ENCODE data around the gene KPTN.

- TF ChIP-seq CTCF (conservative IDR thresholded peaks at IDR 0.05; ENCODE audit: low read length): no peak
- no peak for TF ChIP-seq EZH2phosphoT487 (IDR thresholded peaks at IDR 0.05; ENCODE audit: borderline replicate concordance)
Observed at GRCh38 chr19:47489072-47489914, 5.3 kb upstream of the KPTN start.
